ENCODE data around the gene POLR2J. TPM values are rescaled to one million over a fixed set of nuclear protein-coding genes. Genes with fewer than 3 reads are reported as not detected.
A peak's percentile ranks its signal among the peaks of the same experiment; 100 is the strongest.
"Not testable (repeated sequence)": the region's sequence is repeated elsewhere in the genome, so short reads cannot be mapped to it uniquely, and the experiment has no call there.

POLR2J gene
- total RNA-seq (2014; rRNA removed), result 25.1 and 42.8 TPM in 2 replicates
- 175 TPM for polyA plus RNA-seq (2012)

DNA sequence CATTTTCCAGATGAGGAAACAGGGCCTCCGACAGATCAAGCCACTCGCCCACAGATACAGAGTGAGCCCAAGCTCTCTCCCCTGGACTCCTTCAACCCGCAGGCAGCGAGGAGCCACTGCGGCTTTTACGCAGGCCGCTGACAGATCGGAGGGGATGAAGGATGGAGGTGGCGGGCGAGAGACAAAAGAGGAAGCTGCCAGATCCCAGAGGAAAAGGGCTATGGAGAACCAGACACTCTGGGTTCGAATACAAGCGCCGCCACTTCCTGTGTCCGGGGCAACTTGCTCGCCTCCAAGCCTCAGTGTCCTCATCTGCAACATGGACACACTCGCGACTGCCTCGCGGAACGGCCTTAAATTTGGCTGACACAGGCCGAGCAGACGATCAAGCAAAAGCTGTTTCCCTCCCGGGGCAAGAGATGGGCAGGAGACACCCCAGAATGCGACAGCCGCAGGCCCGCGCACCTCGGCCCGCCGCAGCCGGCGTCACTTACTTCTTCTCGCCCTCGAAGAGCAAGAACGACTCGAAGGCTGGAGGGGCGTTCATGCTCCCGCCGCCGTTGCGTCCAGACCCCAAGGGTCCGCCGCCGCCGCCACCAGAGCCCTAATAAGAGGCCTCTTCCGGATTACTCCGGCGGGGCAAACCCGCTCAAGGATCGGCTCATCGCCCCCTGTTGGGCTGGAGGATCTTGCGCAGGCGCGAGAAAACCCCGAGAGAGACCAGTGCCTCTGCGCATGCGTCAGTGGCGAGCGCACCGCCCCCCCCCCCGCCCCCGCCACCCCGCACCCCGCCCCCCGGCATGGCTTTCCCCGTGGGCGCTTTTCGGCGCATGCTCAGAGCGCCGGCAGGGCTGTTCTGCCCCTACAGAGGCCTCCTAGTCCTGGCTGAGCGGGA, at the start of gene POLR2J:
TSS of gene POLR2J (minus strand) at position 609 of the 895 bp plus-strand sequence. CDS start at position 547, 62 bp downstream.
- peak; percentile 78 for DNase-seq (ENCODE audit: low read depth)

DNA sequence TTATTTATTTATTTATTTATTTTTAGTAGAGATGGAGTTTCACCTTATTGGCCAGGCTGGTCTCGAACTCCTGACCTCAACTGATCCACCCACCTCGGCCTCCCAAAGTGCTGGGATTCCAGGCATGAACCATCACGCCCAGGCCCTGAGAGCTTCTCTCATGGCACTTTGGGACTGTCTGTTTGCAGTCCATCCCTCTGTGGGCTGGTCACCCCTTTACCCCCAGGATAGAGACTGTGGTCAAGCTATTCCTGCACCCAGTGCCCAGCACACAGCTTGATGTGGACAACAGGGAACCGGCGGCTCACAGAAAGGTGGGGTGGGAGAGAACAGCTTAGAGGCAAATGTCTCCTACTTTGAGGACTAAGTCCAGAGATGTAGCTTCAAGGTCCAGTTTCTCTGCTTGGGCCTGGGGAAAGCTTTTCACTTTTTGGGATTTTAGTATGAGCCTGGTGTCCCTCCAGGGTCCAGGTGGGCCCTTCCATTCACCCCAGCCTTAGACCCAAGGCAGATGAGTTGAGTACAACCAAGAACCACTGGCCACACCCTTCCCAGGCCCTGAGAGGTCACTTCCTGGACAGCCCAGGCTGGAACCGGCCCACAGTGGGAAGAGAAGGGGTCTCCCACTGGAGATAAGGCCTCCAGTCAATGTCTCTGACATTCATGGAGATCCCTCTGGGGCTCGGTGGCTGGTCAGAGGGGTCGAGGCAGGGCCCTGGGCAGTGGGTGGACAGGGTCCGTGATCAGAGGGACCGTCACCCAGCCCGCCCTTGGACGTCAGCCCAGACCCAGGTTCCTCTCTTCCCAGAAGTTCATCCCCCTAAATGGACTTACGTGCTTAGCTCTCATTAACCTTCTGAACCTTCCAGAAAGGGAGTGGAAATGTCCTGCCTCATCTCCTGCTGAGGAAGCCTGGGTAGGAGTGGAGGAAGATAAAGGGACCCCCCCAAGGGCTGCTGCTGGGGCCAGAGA, 49.4 kb upstream of the POLR2J start:
- DNase-seq (ENCODE audit: low read depth), result not testable (repeated sequence)

GRCh38 chr7:102527182-102527581, 48.5 kb upstream of the POLR2J start:
- not testable (repeated sequence) for DNase-seq (ENCODE audit: low read depth)

DNA sequence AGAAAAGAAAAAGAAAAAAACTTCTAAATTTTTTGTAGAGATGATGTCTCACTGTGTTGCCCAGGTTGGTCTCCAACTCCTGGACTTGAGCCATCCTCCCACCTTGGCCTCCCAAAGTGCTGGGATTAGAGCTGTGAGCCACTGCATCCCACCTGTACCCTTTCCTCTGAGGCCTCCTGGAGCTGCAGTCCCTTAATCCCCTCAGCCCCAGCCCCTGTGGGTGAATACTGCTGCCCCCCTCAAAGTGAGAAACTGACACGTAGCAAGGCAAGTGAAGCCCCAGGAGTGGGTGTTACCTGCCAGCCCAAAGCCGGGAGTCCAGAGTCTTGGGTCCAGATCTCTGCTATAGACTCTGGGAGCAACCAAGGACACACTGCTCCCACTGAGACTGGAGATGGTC, 46.1 kb upstream of the POLR2J start:
- DNase-seq (ENCODE audit: low read depth), result not testable (repeated sequence)

DNA sequence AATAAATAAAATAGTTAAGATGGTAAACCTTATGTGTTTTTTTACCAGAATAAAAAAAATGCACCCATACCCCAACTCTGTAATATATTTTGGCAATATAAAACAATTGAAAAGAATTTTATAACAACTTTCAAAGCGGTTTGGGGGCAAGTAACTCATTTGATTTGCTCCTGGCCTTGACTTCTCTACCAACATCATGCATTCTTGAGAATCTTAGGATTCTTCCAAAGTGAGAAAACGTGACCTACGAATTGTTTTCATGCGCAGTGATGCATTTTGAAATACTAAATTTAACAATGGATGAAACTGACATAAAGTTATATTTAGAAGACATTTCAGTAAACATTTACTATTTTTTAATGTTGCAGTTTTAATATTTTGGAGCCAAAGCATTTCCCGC, 42.1 kb upstream of the POLR2J start:
- DNase-seq (ENCODE audit: low read depth), result not testable (repeated sequence)

- not testable (repeated sequence) for DNase-seq (ENCODE audit: low read depth)
These were observed 38.9 kb upstream of the POLR2J start, which contains the start of gene RASA4B for GRCh38 chr7:102517550-102518147. Gene RASA4B (minus strand): TSS chr7:102517777. CDS start chr7:102517710, 67 bp downstream.

- DNase-seq (ENCODE audit: low read depth), result not testable (repeated sequence)
These were observed 38.2 kb upstream of the POLR2J start for GRCh38 chr7:102516951-102517350.

DNA sequence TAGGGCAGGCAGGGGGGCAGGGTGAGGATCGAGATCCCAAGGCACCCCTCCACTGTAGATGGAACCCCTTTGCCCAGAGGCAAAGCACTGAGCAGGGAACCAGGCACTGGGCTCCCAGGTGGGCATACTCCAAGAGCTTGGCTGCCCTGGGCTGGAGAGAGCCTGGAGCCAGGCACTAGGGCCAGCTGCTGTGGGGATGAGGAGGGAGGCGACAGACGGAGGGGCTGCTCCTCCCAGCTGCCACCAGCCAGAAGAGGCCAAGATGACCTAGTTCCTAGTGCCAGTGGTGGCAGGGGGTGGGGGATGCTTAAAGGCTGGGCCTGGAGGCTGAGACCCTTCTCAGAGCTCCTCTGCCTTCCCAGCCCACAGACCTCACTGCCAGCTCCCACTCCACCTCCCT, 37.2 kb upstream of the POLR2J start:
- DNase-seq (ENCODE audit: low read depth), result not testable (repeated sequence)

- not testable (repeated sequence) for DNase-seq (ENCODE audit: low read depth)
These were observed 36.4 kb upstream of the POLR2J start for GRCh38 chr7:102514881-102515721.

DNA sequence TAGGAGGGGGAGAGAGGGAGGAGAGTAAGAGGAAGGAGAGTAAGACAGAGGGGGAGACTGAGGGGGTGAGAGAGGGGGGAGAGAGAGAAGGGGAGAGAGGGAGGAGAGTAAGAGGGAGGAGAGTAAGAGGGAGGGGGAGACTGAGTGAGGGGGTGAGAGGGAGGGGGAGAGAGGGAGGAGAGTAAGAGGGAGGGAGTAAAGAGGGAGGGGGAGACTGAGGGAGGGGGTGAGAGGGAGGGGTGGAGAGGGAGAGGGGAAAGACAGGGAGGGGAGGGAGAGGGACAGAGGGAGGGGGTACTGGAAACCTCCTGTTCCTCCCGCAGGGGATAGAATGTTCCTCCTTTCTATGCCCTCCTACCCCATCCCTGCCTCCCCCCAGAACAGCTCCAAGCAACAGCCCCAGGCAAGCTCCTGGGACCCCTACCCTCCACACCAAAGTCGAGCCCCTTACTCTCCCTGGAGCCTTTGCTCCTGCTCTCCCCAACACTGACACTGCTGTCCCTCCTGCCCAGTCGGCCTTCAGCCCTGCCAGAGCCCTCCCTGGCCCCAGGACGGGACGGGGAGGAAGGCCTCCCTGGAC, 34.0 kb upstream of the POLR2J start:
- DNase-seq (ENCODE audit: low read depth), result peak; percentile 50

- DNase-seq (ENCODE audit: low read depth), result not testable (repeated sequence)
These were observed 33.3 kb upstream of the POLR2J start for GRCh38 chr7:102511860-102512522.

DNA sequence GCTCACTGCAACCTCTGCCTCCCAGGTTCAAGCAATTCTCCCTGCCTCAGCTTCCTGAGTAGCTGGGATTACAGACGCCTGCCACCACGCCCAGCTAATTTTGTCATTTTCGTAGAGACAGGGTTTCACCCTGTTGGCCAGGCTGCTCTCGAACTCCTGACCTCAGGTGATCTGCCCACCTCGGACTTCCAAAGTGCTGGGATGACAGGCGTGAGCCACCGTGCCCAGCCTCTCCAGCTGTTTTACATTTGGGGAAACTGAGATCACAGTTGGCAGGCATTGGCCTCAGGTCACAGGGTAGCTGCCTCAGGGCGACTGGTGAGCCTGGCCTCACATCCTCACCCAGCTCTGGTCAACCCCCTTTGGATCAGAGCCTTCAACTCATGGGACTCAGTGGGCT, 31.9 kb upstream of the POLR2J start:
- not testable (repeated sequence) for DNase-seq (ENCODE audit: low read depth)

DNA sequence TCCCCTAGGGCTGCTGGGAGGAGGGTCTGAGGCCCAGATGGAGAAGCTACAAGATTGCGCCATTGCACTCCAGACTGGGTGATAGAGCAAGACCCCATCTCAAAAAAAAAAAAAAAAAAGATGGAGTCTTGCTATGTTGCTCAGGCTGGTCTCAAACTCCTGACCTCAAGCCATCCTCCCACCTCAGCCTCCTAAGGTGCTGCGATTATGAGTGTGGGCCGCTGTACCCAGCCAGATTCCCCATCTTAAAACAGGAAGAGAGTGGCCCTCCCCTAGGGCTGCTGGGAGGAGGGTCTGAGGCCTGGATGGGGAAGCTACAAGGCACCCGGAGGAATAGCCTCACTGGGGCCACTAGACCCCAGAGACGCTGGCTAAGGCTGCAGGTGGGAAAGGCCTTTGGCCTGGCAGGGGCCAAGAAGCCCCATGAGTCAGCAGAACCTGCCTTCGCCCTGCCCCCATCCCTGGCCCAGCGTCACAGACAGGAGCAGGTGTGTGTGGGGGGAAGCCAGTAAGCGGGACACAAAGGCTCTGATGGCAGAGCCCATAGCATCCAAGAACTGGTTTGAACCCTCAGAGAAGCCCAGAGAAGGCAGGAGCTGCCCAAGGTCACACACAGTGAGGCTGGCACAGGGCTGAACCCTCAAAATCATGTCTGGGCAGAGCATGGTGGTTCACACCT, 28.8 kb upstream of the POLR2J start:
- DNase-seq (ENCODE audit: low read depth), result not testable (repeated sequence)

DNA sequence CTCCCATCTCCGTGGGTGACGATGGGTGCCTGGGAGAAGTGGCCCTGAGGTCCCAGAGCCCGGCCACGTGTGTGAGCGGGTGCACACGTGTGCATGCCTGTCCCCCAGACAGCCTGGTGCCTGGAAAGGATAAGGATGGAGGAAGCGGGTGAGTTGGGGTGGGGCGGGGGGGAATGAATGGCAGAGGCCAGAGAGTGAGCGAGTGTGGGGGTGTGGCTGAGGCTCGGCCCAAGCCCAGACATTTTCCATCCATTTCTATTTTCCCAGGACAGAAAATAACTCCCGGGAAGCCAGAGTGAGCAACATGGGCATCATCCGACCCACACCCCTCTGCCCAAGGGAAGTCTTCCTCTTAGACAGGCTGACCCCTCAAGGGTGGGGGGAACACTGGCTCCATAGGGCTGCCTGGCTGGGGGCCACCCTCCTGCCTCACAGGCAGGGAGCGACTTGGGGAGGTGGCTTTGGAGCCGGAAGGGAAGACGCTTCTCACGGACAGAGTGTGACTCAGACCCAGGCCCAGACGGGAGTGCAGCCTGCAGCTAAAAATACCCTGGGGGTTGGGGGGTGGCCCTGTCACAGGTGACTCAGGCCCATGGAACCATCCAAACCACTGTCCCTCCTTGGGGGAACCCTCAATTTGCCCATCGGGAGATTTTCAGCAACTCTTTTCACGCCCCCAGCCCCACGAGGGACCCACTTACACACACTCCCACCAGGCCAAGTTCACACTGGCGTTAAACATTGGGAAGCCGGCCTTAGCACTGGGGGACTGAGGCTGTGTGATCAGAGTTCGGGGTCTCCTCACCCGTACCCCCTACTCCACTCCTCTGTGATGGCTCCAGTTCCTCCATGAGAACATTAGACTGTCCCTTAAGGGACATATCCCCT, 26.8 kb upstream of the POLR2J start:
- DNase-seq (ENCODE audit: low read depth), result not testable (repeated sequence)

- DNase-seq (ENCODE audit: low read depth), result not testable (repeated sequence)
These were observed 24.4 kb upstream of the POLR2J start for GRCh38 chr7:102503141-102503540.

- DNase-seq (ENCODE audit: low read depth), result not testable (repeated sequence)
These were observed 19.6 kb upstream of the POLR2J start for GRCh38 chr7:102498321-102498720.

DNA sequence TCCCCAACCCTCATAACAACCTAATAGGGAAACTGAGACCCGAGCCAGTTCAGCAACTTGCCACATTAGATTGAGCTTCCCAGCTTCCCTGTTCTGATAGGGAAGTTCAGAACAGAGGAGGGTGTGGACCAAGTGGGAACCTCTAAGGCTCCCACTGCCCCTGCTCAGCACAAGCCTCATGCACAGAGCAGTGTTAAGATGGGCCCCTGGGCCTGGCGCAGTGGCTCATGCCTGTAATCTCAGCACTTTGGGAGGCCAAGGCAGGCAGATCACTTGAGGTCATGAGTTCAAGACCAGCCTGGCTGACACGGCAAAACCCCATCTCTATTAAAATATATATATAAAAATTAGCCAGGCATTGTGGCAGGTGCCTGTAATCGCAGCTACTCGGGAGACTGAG, 18.6 kb upstream of the POLR2J start:
- not testable (repeated sequence) for DNase-seq (ENCODE audit: low read depth)

DNA sequence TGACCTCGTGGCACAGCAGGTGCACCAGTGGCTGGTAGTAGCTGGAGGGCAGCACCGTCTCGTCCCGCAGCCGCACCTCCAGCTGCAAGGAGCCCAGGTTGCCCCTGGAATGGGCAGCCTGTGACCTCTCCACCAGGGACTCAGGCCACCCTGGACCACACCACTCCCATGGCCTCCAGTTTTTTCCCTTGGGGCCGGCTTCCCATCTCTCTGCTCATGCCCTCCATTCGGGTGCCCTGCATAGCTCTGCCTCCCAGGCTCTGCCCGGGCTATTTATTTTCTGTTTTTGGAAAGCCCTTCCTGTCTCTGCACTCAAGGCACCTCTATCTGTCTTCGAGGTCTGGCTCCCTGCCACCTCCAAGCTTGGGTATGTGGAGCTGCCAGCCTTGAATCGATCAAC, 18.1 kb upstream of the POLR2J start:
- not testable (repeated sequence) for DNase-seq (ENCODE audit: low read depth)

All from LHCN-M2 (cell line).